HepG2 (cell line): Measurements from ENCODE around the gene TNRC18. TPM values are rescaled to one million over a fixed set of nuclear protein-coding genes. Genes with fewer than 3 reads are reported as not detected.

ENCODE experiments used
- ATAC-seq: fragments of 200-7000 bp; cut with Tn5 transposase; 3 replicates; pipeline ENCODE4 v1.9.1; 2020; ENCODE audit warnings: mild to moderate bottlenecking, moderate library complexity
- BruUV-seq: library from RNA; stranded (reverse); fragments of 400-500 nt; replicated peaks from 2 replicates; lab custom pipeline; 2021; lab: Mats Ljungman, UMichigan
- CTCF ChIA-PET: fragments of 300-600 bp; formaldehyde crosslinking; extraction: SDS; loops from one replicate; lab custom pipeline; 2021; ENCODE audit warnings: low total read pairs, inconsistent platforms, low intra/inter-chr PET ratio; lab: Yijun Ruan, JAX
- POLR2A ChIA-PET: fragments of 350-600 bp; sonication (Branson Sonifier 250); formaldehyde crosslinking; loops from one replicate; lab custom pipeline; 2020; ENCODE audit warnings: antibody characterized with exemption, inconsistent platforms; lab: Yijun Ruan, JAX
- DNase-seq: peaks from one replicate; pipeline ENCODE4 v3.0.0-alpha.2; 2015; ENCODE audit warnings: low spot score
- FAIRE-seq: peaks from 3 replicates; lab custom pipeline; 2011; peaks lifted over from hg19 to GRCh38; lab: Jason Lieb, UNC
- H2AFZ ChIP-seq: one replicate; pipeline ENCODE4 v1.6.1; 2011; ENCODE audit warnings: low read length, inconsistent platforms
- H3K27ac ChIP-seq: fragments of 300-600 bp; 3 replicates; pipeline ENCODE4 v1.8.0; 2011; ENCODE audit warnings: mixed run types, mild to moderate bottlenecking, mixed read lengths, low read length, inconsistent platforms; ENCODE audit not compliant: insufficient read depth; ENCODE audit errors: extremely low read length
- H3K27me3 ChIP-seq, 2 experiments: fragments of 200-600 bp in 1 of 2; 2 replicates in 1 of 2; 3 replicates in 1 of 2; pipeline versions ENCODE4 v1.6.0 to v1.8.0; 2011; ENCODE audit warnings: low read length in 2 of 2, mild to moderate bottlenecking in 2 of 2, moderate library complexity in 2 of 2, inconsistent platforms in 1 of 2; ENCODE audit not compliant: insufficient read depth in 2 of 2, control insufficient read depth in 1 of 2
- H3K36me3 ChIP-seq, 2 experiments: fragments of 200-600 bp in 1 of 2; replicated peaks in 1 of 2; 2 replicates in 1 of 2; 3 replicates in 1 of 2; pipeline versions ENCODE4 v1.5.1 to v1.8.0; 2011; ENCODE audit warnings: low read length in 2 of 2, inconsistent platforms in 1 of 2; ENCODE audit not compliant: insufficient read depth in 2 of 2, control insufficient read depth in 1 of 2
- H3K4me1 ChIP-seq: 2 replicates; pipeline ENCODE4 v1.5.1; 2012; ENCODE audit warnings: low read length, inconsistent platforms; ENCODE audit not compliant: insufficient read depth
- H3K4me2 ChIP-seq: 2 replicates; pipeline ENCODE4 v1.6.0; 2011; ENCODE audit warnings: low read depth, low read length, inconsistent platforms
- H3K4me3 ChIP-seq, 3 experiments: fragments of 200-600 bp in 1 of 3; sonication (generic), shearing (Covaris generic) in 1 of 3; replicated peaks in 1 of 3; 2 replicates each; pipeline ENCODE4 v1.5.1; 2011 to 2016; ENCODE audit warnings: low read length in 3 of 3, inconsistent platforms in 2 of 3, low read depth in 2 of 3, mild to moderate bottlenecking in 2 of 3, control low read depth in 1 of 3, mixed read lengths in 1 of 3; ENCODE audit not compliant: insufficient read depth in 1 of 3
- H3K79me2 ChIP-seq: one replicate; pipeline ENCODE4 v1.6.1; 2011; ENCODE audit warnings: low read length, inconsistent platforms; ENCODE audit not compliant: insufficient read depth
- H3K9ac ChIP-seq: 2 replicates; pipeline ENCODE4 v1.6.0; 2011; ENCODE audit warnings: mild to moderate bottlenecking, low read depth, low read length, inconsistent platforms; ENCODE audit not compliant: insufficient read depth
- H3K9me3 ChIP-seq: 2 replicates; pipeline ENCODE4 v1.5.1; 2012; ENCODE audit warnings: mild to moderate bottlenecking, low read length
- H4K20me1 ChIP-seq: 2 replicates; pipeline ENCODE4 v1.6.0; 2011; ENCODE audit warnings: inconsistent platforms, mild to moderate bottlenecking, low read length, moderate library complexity; ENCODE audit not compliant: insufficient read depth
- AFF4 ChIP-seq: sonication (generic); formaldehyde crosslinking; IDR thresholded peaks from 2 replicates; pipeline ENCODE4 v1.4.0; 2020; ENCODE audit warnings: missing genetic modification reagents
- ATF7 ChIP-seq, 2 experiments: fragments of 450-650 bp in 1 of 2; sonication (generic) in 1 of 2; formaldehyde crosslinking in 1 of 2; IDR thresholded peaks; 2 replicates each; pipeline versions ENCODE4 v1.4.0 to v1.6.1; 2016 to 2020; ENCODE audit warnings: antibody characterized with exemption in 1 of 2, mild to moderate bottlenecking in 1 of 2, missing genetic modification reagents in 1 of 2
- CREB1 ChIP-seq, 2 experiments: fragments of 450-650 bp in 1 of 2; IDR thresholded peaks; 2 replicates each; pipeline ENCODE4 v1.6.1; 2016 to 2017; ENCODE audit warnings: control low read depth in 1 of 2, mild to moderate bottlenecking in 1 of 2, missing compliant biosample characterization in 1 of 2, missing genetic modification characterization in 1 of 2
- HOXA7 ChIP-seq: sonication (generic); formaldehyde crosslinking; IDR thresholded peaks from 2 replicates; pipeline ENCODE4 v1.8.1; 2022; ENCODE audit warnings: mild to moderate bottlenecking, missing genetic modification reagents, moderate library complexity
- JUN ChIP-seq: sonication (generic); formaldehyde crosslinking; IDR thresholded peaks from 2 replicates; pipeline ENCODE4 v1.4.0; 2020; ENCODE audit warnings: mild to moderate bottlenecking, missing genetic modification reagents
- KLF6 ChIP-seq: IDR thresholded peaks from 2 replicates; pipeline ENCODE4 v1.8.0; 2016; ENCODE audit warnings: missing biosample characterization, missing genetic modification reagents
- RFXAP ChIP-seq: sonication (generic); formaldehyde crosslinking; IDR thresholded peaks from 2 replicates; pipeline ENCODE4 v1.4.0; 2020; ENCODE audit warnings: missing genetic modification reagents, borderline replicate concordance
- THAP8 ChIP-seq: sonication (generic); formaldehyde crosslinking; IDR thresholded peaks from 2 replicates; pipeline ENCODE4 v1.5.1; 2020; ENCODE audit warnings: missing genetic modification reagents, mild to moderate bottlenecking, borderline replicate concordance
- TP53 ChIP-seq: sonication (generic); formaldehyde crosslinking; conservative IDR thresholded peaks from 2 replicates; pipeline ENCODE4 v1.4.0; 2020; ENCODE audit warnings: missing genetic modification reagents
- ZNF160 ChIP-seq: sonication (generic); formaldehyde crosslinking; IDR thresholded peaks from 2 replicates; pipeline ENCODE4 v1.8.0; 2022; ENCODE audit warnings: mild to moderate bottlenecking, inconsistent platforms, missing genetic modification reagents
- ZNF552 ChIP-seq: sonication (generic); formaldehyde crosslinking; IDR thresholded peaks from 2 replicates; pipeline ENCODE4 v1.9.0; 2022; ENCODE audit warnings: missing genetic modification reagents, mild to moderate bottlenecking, borderline replicate concordance
- ZNF556 ChIP-seq: sonication (generic); formaldehyde crosslinking; IDR thresholded peaks from 2 replicates; pipeline ENCODE4 v1.4.0; 2020; ENCODE audit warnings: mild to moderate bottlenecking, missing genetic modification reagents, borderline replicate concordance
- ZNF639 ChIP-seq: conservative IDR thresholded peaks from 2 replicates; pipeline ENCODE4 v1.6.1; 2018; ENCODE audit warnings: missing genetic modification reagents
- ZNF761 ChIP-seq: sonication (generic); formaldehyde crosslinking; conservative IDR thresholded peaks from 2 replicates; pipeline ENCODE4 v1.4.0; 2020; ENCODE audit warnings: mild to moderate bottlenecking, missing genetic modification reagents
- ZNF850 ChIP-seq: sonication (generic); formaldehyde crosslinking; conservative IDR thresholded peaks from 2 replicates; pipeline ENCODE4 v1.9.0; 2021; ENCODE audit warnings: mild to moderate bottlenecking, missing genetic modification reagents
- ZSCAN31 ChIP-seq: sonication (generic); formaldehyde crosslinking; IDR thresholded peaks from 2 replicates; pipeline ENCODE4 v1.5.0; 2020; ENCODE audit warnings: low read depth, mild to moderate bottlenecking, missing genetic modification reagents
- WGBS: methylation state at CpG from one replicate; pipeline ENCODE4 v1.1.6; 2017; ENCODE audit warnings: low lambda C conversion rate; 5-methylcytosine and 5-hydroxymethylcytosine counted together
- in situ Hi-C: cut with HindIII; loops from 2 replicates; pipeline ENCODE4 v1.10.0; 2017; ENCODE audit warnings: low pct_unique_long_range_greater_than_20kb; ENCODE audit not compliant: extremely low pct_ligation_motif_present
- intact Hi-C: fragments of 100-400 bp; cut with micrococcal nuclease; formaldehyde crosslinking; loops from one replicate; pipeline ENCODE4 v1.10.0; 2022; ENCODE audit not compliant: unreplicated experiment
- polyA plus RNA-seq, 8 experiments: library from polyadenylated mRNA; depleted of rRNA in 3 of 8; stranded (reverse) in 7 of 8; unstranded in 1 of 8; fragments of >200 nt; fragmentation: Illumina TruSeq in 4 of 8; extraction: Trizol in 4 of 8; gene quantifications; 2 replicates each; pipeline versions ENCODE4 v1.2.1 to v1.2.3, GENCODE V29; 2011 to 2016; ENCODE audit warnings: low read depth in 4 of 8, missing spikeins in 1 of 8, mixed read lengths in 1 of 8; ENCODE audit not compliant: insufficient read depth in 1 of 8
- total RNA-seq, 5 experiments: library from RNA; depleted of rRNA; stranded (reverse); fragments of >200 nt; fragmentation: Illumina TruSeq; extraction: Trizol; gene quantifications; 2 replicates each; pipeline ENCODE4 v1.2.3, GENCODE V29; 2016; ENCODE audit warnings: low read depth in 1 of 5

TNRC18 gene
- total and polyA plus RNA-seq, 2 of the 13 experiments (the other 11 are each of a cell fraction or from before 2014, with no cell fraction given): 11.7 to 17.4 TPM

- Histone ChIP-seq H3K4me3 (no peak overlapping the region), H3K27ac (no peak overlapping the region), H3K4me2 (no peak overlapping the region), H3K4me1 (peaks cover 7% of the 10 kb centered on the region; the same call in 1 of the 2 replicates), H3K79me2 (no peaks in the 10 kb centered on the region), H4K20me1 (no peaks in the 10 kb centered on the region), H3K9me3 (no peaks in the 10 kb centered on the region), H3K27me3 (peaks cover 0 to 11% of the 10 kb centered on the region in 2 experiments; a peak in 2 of 5 replicates), H2AFZ (no peak overlapping the region), H3K9ac (no peak overlapping the region), H3K36me3 (no peaks in the 10 kb centered on the region)
- BruUV-seq: no TSS peak
- DNase-seq: no peak
- no peak for FAIRE-seq
- TF ChIP-seq RFXAP (CRISPR knock-in tag) (no peak), ZNF160 (CRISPR knock-in tag) (no peak), ZSCAN31 (CRISPR knock-in tag) (no peak), ZNF761 (CRISPR knock-in tag) (no peak), ZNF850 (CRISPR knock-in tag) (no peak), ATF7 (IDR thresholded peaks at IDR 0.05) (peak; percentile 96), ATF7 (CRISPR knock-in tag; IDR thresholded peaks at IDR 0.05) (no peak), ZNF639 (CRISPR knock-in tag) (no peak), KLF6 (CRISPR knock-in tag) (no peak), JUN (CRISPR knock-in tag) (no peak), AFF4 (CRISPR knock-in tag) (no peak), THAP8 (CRISPR knock-in tag) (no peak), ZNF552 (CRISPR knock-in tag) (no peak), ZNF556 (no peak), HOXA7 (CRISPR knock-in tag) (no peak), CREB1 (IDR thresholded peaks at IDR 0.05) (peak; percentile 93), CREB1 (CRISPR knock-in tag; IDR thresholded peaks at IDR 0.05) (no peak), TP53 (CRISPR knock-in tag) (no peak)
- CTCF ChIA-PET: no interaction called here
- POLR2A ChIA-PET: no interaction called here
- no peak for ATAC-seq
- WGBS: 31% methylated on average over 18 of the region's 20 CpGs
- intact Hi-C loops (no loop called here), in situ Hi-C loops (no loop called here)
Measured at GRCh38 chr7:5266191-5267028, 157.2 kb downstream of the TNRC18 start.
